Measurements from ENCODE around the gene KCTD1. TPM values are rescaled to one million over a fixed set of nuclear protein-coding genes. Genes with fewer than 3 reads are reported as not detected.
A peak's percentile ranks its signal among the peaks of the same experiment; 100 is the strongest.

Gene KCTD1
- total RNA-seq, 1 donor from 2014 or later: 29.5 TPM

DNA sequence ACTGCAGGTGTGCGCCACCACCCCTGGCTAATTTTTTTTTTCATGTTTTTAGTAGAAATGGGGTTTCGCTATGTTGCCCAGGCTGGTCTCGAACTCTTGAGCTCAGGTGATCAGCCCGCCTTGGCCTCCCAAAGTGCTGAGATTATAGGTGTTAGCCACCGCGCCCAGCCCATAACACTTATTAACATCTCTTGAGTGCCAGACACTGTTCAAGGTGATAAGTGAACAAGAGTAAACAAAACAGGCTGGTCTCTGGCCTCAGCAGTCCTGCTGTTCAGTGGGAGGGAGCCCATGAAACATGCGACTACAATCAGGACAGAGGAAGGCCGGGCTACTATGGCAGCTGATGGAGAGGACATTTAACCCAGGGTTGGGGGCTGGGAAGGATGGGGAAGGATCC, 42.3 kb downstream of the KCTD1 start:
- Mint-ChIP-seq H3K27ac (no peak overlapping the region), H3K36me3 (ENCODE audit: insufficient read depth) (peaks cover 1% of the 10 kb centered on the region), H3K4me1 (ENCODE audit: low read depth) (peaks cover 16% of the 10 kb centered on the region), H3K9me3 (ENCODE audit: low read depth) (no peaks in the 10 kb centered on the region), H3K4me3 (ENCODE audit: low read depth) (no peak overlapping the region), H3K27me3 (no peaks in the 10 kb centered on the region)
- TF ChIP-seq, protein P1, sequence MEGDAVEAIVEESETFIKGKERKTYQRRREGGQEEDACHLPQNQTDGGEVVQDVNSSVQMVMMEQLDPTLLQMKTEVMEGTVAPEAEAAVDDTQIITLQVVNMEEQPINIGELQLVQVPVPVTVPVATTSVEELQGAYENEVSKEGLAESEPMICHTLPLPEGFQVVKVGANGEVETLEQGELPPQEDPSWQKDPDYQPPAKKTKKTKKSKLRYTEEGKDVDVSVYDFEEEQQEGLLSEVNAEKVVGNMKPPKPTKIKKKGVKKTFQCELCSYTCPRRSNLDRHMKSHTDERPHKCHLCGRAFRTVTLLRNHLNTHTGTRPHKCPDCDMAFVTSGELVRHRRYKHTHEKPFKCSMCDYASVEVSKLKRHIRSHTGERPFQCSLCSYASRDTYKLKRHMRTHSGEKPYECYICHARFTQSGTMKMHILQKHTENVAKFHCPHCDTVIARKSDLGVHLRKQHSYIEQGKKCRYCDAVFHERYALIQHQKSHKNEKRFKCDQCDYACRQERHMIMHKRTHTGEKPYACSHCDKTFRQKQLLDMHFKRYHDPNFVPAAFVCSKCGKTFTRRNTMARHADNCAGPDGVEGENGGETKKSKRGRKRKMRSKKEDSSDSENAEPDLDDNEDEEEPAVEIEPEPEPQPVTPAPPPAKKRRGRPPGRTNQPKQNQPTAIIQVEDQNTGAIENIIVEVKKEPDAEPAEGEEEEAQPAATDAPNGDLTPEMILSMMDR (IDR thresholded peaks at IDR 0.05; ENCODE audit: unreplicated experiment): no peak
- no peak for DNase-seq (ENCODE audit: low spot score, unreplicated experiment)

DNA sequence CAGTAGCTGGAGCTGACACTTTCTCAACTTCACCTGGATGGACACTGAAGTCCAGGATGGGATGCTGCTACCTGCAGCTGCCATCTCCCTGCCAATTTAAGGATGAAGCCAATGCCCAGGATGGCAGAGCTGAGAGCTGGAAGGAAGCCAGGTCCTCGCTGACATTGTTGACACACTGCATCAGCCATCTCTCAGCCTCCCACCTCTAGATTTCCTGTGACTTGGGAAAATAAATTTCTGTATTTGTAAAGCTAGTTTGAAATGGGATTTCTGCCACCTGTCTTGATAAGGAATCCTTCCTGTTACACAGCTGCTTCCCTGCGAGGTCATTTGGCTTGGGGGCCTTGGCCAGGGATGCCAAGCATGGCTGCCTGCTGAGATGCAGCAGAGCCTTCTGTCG, 43.5 kb downstream of the KCTD1 start:
- no peaks in the 10 kb centered on the region for H3K9me3 Mint-ChIP-seq (ENCODE audit: low read depth)
- TF ChIP-seq, protein P1 (IDR thresholded peaks at IDR 0.05; ENCODE audit: unreplicated experiment): no peak
- H3K4me3 Mint-ChIP-seq (ENCODE audit: low read depth): no peak overlapping the region
- H3K27ac Mint-ChIP-seq: no peak overlapping the region
- H3K36me3 Mint-ChIP-seq (ENCODE audit: insufficient read depth): peaks cover 5% of the 10 kb centered on the region
- DNase-seq (ENCODE audit: low spot score, unreplicated experiment): no peak
- H3K27me3 Mint-ChIP-seq: no peaks in the 10 kb centered on the region
- H3K4me1 Mint-ChIP-seq (ENCODE audit: low read depth): peaks cover 15% of the 10 kb centered on the region

DNA sequence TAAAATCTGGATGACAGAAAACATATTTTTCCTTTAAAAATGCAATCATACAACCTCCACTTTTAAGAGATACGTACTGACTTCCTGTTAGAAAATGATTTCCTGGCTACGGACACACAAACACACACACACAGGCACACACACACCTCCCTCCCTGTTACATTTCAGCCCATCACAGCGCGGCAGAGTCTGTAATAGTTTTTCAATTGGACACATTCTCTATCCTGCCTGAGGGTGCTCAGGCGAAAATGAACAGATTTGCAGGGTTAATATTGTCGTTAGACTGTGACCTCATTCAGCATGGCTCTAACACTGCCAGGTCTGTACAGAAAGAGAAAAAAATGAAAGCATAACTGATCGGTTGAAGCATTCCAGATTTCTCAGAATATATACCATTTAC, 45.0 kb downstream of the KCTD1 start:
- TF ChIP-seq, protein P1 (IDR thresholded peaks at IDR 0.05; ENCODE audit: unreplicated experiment): no peak
- no peak overlapping the region for H3K4me3 Mint-ChIP-seq (ENCODE audit: low read depth)

DNA sequence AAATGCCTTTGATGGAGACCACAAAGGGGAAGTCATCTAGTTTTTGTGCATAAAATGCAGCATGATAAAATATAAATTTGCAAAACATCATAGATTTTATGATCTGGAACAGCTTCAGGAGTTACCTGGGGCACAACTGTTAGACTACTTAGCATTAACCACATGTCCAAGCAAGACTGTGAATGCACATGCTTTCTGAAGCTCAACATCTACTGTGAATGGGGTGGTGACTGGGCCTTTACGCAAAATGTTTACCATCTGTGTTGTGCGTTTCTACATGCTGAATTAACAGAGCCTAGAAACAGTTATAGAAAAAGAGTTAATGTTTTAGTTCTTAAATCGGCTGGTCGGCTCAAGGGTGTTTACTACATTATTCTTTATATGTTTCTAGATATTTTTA, 45.5 kb downstream of the KCTD1 start:
- TF ChIP-seq, protein P1 (IDR thresholded peaks at IDR 0.05; ENCODE audit: unreplicated experiment): no peak
- no peak for DNase-seq (ENCODE audit: low spot score, unreplicated experiment)
- Mint-ChIP-seq H3K9me3 (ENCODE audit: low read depth) (no peaks in the 10 kb centered on the region), H3K4me1 (ENCODE audit: low read depth) (peaks cover 5% of the 10 kb centered on the region), H3K4me3 (ENCODE audit: low read depth) (no peak overlapping the region), H3K27me3 (no peaks in the 10 kb centered on the region), H3K27ac (no peak overlapping the region), H3K36me3 (ENCODE audit: insufficient read depth) (peaks cover 13% of the 10 kb centered on the region)

More for the DNA sequence above, 45.0 kb downstream of the KCTD1 start:
- no peaks in the 10 kb centered on the region for H3K27me3 Mint-ChIP-seq
- H3K9me3 Mint-ChIP-seq (ENCODE audit: low read depth): no peaks in the 10 kb centered on the region
- H3K4me1 Mint-ChIP-seq (ENCODE audit: low read depth): peaks cover 9% of the 10 kb centered on the region
- DNase-seq (ENCODE audit: low spot score, unreplicated experiment): no peak
- H3K27ac Mint-ChIP-seq: peak overlapping the region; percentile 29
- H3K36me3 Mint-ChIP-seq (ENCODE audit: insufficient read depth): peaks cover 10% of the 10 kb centered on the region

DNA sequence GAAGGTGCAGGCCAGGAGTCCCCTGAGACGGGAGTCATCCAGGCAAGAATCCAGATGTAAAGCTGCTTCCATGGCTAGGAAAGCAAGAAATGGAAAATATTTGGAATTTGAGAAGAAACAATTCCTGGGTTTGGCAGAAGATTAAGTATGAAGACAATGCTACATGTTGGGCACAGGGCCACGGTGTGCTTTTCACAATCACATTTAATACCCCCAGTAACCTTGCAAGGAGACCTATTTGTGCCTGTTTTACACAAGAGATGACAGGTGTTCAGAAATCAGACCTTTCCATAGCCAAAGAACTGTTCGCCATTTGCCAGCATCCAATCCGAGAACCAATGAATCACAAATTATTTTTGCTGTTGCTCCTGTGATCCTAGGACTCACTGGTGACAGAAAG, 50.5 kb downstream of the KCTD1 start:
- H3K27ac Mint-ChIP-seq: no peak overlapping the region
- H3K4me3 Mint-ChIP-seq (ENCODE audit: low read depth): no peak overlapping the region
- no peaks in the 10 kb centered on the region for H3K4me1 Mint-ChIP-seq (ENCODE audit: low read depth)
- TF ChIP-seq, protein P1 (IDR thresholded peaks at IDR 0.05; ENCODE audit: unreplicated experiment): no peak
- DNase-seq (ENCODE audit: low spot score, unreplicated experiment): no peak
- H3K27me3 Mint-ChIP-seq: no peaks in the 10 kb centered on the region
- H3K36me3 Mint-ChIP-seq (ENCODE audit: insufficient read depth): peaks cover 22% of the 10 kb centered on the region
- no peaks in the 10 kb centered on the region for H3K9me3 Mint-ChIP-seq (ENCODE audit: low read depth)

Measured in progenitor cell of endocrine pancreas (in vitro differentiated cells).